Jurkat, Clone E6-1 (cell line): ENCODE measurements around the gene TNIP1.

Experiments used
- DNase-seq: peaks from one replicate; pipeline ENCODE4 v3.0.0-alpha.2; 2011; ENCODE audit warnings: low read depth, low spot score
- H3K4me3 ChIP-seq: 2 replicates; pipeline ENCODE4 v1.5.1; 2011; ENCODE audit warnings: mild to moderate bottlenecking, low read length, control low read depth, moderate library complexity

TNIP1 gene

GRCh38 chr5:151031554-151031953 lies 49.3 kb downstream of the TNIP1 start:
- no peak for DNase-seq
- H3K4me3 ChIP-seq: no peak overlapping the region

DNA sequence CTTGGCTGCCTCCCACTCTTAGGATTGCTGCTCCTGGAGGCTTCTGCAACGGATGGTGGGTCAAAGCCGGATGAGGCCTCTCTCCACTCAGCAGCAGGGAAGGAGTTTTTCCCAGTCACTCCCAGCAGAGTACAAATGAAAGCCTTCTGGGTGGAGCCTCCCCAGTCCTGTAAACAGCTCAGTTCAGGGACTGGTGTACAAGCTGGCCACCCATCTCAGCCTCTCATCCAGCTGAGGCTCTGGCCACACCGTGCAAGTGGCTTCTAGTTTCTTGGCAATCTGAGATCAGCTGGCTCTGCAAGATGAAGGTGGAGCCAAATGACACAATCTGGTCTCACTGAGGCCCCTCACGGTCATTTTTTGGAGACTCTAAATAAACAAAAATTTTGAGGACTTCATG lies 50.5 kb downstream of the TNIP1 start:
- H3K4me3 ChIP-seq: no peak overlapping the region
- no peak for DNase-seq

DNA sequence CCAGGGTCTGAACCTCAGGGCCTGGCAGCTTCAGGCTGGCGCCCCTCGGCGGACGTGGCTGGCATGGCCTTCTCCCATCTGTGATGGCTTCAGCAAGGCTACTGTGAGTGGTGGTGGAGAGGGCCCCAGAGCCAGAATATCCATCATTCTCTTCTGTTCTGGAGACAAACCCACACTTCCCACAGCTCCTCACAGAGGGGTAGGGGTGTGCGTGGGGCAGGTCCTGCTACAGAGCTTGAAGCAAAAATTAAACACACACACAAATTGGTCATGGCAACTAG lies 50.8 kb downstream of the TNIP1 start:
- DNase-seq: no peak

DNA sequence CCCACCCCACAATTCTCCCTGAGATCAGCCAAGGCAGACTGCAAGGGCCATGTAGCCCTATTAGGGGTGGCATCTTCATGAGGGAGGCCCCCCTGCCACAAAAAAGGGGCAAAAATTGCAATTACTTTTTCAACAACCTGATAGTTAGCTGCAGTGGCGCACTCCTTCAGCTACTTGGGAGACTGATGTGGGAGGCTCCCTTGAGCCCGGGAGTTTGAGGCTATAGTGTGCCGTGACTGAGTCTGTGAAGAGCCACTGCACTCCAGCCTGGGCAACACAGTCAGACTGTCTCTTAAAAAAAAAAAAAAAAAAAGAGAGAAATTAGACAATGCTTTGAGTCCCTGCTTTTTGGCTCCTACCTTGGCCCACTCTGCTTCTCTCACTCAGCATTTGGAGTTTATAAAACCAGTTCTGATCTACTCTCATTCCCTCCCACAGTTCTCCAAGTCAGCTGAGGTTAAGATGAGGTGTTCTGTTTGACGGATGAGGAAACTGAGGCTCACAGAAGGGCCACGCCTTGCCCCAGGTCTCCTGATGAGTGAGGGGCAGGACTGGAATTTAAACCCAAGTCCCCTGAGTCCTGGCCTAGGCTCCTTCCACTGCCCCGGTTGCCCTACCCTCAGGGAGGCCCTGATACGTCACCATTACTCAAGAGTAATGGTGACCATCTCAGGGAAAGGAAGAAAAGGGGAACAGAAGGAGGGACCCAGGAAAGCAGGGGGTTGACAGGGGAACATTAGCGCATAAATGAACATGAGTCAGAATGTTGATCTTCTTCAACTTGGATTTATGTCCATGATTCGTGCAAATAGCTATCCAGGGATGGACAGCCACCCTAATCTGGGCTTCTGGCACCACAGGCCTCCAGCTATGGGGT lies 51.4 kb downstream of the TNIP1 start:
- no peak overlapping the region for H3K4me3 ChIP-seq
- DNase-seq: no peak

More for the DNA sequence above, 50.8 kb downstream of the TNIP1 start:
- no peak overlapping the region for H3K4me3 ChIP-seq

- no peak overlapping the region for H3K4me3 ChIP-seq
- DNase-seq: no peak
Measured at GRCh38 chr5:151028717-151029116, 52.1 kb downstream of the TNIP1 start.

DNA sequence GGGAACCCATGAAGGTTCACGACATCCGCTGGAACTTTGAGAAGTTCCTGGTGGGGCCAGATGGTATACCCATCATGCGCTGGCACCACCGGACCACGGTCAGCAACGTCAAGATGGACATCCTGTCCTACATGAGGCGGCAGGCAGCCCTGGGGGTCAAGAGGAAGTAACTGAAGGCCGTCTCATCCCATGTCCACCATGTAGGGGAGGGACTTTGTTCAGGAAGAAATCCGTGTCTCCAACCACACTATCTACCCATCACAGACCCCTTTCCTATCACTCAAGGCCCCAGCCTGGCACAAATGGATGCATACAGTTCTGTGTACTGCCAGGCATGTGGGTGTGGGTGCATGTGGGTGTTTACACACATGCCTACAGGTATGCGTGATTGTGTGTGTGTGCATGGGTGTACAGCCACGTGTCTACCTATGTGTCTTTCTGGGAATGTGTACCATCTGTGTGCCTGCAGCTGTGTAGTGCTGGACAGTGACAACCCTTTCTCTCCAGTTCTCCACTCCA lies 52.8 kb downstream of the TNIP1 start:
- H3K4me3 ChIP-seq: no peak overlapping the region
- DNase-seq: no peak

- DNase-seq: no peak
- H3K4me3 ChIP-seq: no peak overlapping the region
Measured at GRCh38 chr5:151026679-151027078, 54.2 kb downstream of the TNIP1 start.

- no peak overlapping the region for H3K4me3 ChIP-seq
Measured at GRCh38 chr5:151026088-151026487, 54.7 kb downstream of the TNIP1 start.

GRCh38 chr5:151025250-151025606 lies 55.6 kb downstream of the TNIP1 start:
- no peak overlapping the region for H3K4me3 ChIP-seq
- no peak for DNase-seq

More at GRCh38 chr5:151026088-151026487, 54.7 kb downstream of the TNIP1 start:
- no peak for DNase-seq

- DNase-seq: no peak
- no peak overlapping the region for H3K4me3 ChIP-seq
Measured at GRCh38 chr5:151024440-151025249, 56.2 kb downstream of the TNIP1 start.

DNA sequence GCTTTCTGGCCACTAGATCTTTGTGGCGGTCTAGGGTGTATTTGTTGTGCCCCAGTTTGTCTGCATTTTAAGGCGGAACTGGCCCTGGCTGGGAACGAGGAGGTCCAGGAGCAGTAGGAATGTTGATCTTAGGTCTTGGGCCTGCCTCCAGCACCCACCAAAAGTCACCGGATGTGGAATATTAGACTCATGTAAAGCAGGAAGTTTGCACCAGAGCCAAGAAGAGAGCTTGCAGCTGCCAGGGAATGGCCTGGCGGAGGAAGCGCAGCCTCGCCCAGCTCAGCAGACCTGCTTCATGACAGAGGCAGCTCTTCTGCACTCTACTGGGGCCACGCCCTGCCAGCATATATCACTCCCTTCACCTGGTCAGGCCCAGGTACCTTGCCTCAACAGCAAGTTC lies 57.2 kb downstream of the TNIP1 start:
- DNase-seq: no peak
- no peak overlapping the region for H3K4me3 ChIP-seq

DNA sequence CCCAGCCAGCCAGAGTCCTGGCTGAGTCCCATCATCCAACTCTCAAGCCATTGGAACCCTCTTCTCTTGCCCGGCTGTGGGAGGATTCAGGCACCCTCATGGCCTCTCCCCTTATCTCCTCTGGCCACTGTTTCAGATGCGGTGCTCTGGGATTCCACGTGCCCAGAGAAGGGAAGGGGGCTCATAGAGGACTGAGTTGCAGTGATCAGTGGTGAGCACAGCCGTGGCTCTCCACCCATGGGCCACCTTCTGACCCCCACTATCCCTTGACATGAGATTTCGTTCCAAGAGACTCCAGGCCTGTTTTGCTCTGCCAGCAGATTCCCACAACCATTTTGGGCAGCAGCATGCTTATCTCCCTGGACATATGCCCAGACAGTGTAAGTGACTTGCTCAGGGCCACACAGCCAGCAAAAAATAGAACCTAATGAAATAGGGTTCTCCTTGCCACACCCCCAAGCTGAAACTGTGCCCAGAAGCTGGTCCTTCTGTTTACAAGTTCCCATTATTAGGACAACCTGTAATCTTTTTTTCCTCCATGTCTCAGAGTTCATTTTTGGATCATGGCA lies 57.7 kb downstream of the TNIP1 start:
- H3K4me3 ChIP-seq: no peak overlapping the region

GRCh38 chr5:151022511-151023018 lies 58.3 kb downstream of the TNIP1 start:
- no peak overlapping the region for H3K4me3 ChIP-seq
- DNase-seq: no peak

More for the DNA sequence above, 57.7 kb downstream of the TNIP1 start:
- no peak for DNase-seq

DNA sequence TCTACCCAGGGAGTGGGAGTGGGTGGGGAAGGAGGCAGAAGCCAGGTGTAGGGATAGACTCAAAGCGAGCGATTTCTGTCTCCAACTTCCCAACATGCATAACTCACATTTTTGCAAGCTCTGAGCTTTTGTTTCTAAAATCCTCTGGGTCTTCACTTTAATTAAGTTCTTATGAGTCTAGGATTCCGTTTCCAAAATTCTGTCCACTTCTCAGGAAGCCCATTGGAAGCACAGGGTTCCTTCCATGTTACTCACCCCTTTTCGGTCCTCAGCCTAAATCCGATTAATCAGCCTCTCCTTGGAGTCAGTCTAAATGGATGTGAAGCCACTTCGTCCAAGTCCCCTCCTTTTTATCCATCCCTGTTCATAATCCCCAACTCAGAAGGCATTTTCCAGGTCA lies 59.1 kb downstream of the TNIP1 start:
- DNase-seq: no peak
- H3K4me3 ChIP-seq: no peak overlapping the region

DNA sequence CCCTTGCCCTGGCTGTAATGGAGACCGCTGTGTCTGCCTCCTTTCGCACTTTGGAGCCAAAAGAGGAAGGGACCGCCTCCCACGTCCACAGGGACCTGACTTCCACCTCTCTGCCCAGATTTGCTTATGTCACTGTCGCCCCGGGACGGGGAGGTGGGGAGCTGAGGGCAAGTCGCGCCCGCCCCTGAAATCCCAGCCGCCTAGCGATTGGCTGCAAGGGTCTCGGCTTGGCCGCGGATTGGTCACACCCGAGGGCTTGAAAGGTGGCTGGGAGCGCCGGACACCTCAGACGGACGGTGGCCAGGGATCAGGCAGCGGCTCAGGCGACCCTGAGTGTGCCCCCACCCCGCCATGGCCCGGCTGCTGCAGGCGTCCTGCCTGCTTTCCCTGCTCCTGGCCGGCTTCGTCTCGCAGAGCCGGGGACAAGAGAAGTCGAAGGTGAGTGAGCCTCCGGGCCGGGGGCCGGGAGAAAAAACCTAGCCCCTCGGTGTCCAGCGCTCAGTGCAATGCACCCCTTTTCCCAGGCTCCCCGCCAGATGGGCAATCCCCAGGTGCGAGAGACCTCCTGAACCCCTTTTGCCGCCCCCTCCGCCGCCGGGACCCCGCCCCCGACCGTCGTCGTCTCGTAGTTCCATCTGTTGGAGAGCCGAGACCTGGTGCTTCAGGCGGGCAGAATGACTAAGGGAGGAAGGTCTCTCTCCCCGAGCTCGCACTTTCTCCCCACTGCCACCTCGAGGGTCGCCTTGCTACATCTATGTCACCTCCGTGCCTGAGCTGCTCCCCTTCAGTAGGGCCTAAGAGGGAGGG lies 60.3 kb downstream of the TNIP1 start, which contains the start of gene GPX3:
GPX3 (plus strand) TSS at position 288 of the 807 bp plus-strand sequence; CDS start at position 352, 64 bp downstream.
- H3K4me3 ChIP-seq: no peak within 1 kb of the TSS
- DNase-seq: no peak

GRCh38 chr5:151019331-151019730 lies 61.5 kb downstream of the TNIP1 start:
- no peak overlapping the region for H3K4me3 ChIP-seq
- no peak for DNase-seq

- DNase-seq: peak; percentile 60
- H3K4me3 ChIP-seq: no peak overlapping the region
Measured at GRCh38 chr5:151018846-151019245, 62.0 kb downstream of the TNIP1 start.

DNA sequence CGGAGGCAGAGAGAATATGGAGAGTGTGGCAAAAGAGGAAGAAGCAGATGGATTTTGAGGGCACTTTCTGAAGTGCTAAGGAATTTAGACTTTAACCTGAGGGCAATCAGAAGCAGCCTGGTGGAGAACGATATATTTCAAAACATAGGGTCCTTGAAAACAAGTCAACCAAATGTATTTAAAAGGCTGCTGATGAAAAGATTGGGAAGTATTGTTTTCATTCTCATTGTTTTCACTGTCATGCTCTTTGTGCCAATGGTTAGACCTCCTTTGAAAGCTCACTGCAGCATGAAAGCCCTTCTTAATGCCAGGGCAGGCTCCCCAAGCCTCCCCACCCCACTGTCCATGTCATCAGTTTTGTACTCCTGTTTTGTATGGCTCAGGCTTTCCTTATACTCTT lies 62.9 kb downstream of the TNIP1 start:
- H3K4me3 ChIP-seq: no peak overlapping the region
- no peak for DNase-seq

- DNase-seq: no peak
- H3K4me3 ChIP-seq: no peak overlapping the region
Measured at GRCh38 chr5:151016700-151017099, 64.1 kb downstream of the TNIP1 start.
